Measurements from ENCODE around the gene COL18A1. TPM values are rescaled to one million over a fixed set of nuclear protein-coding genes. Genes with fewer than 3 reads are reported as not detected.

The COL18A1 gene
- polyA plus RNA-seq, 1 donor (not counting 4 experiments of a cell fraction or from before 2014, with no cell fraction given): 13.0 TPM

GRCh38 chr21:45505416-45506021, 100.6 kb downstream of the COL18A1 start:
- H3K9me3 ChIP-seq (ENCODE audit: control insufficient read depth, low read depth, low read length): no peaks in the 10 kb centered on the region
- TF ChIP-seq EZH2 (IDR thresholded peaks at IDR 0.05; ENCODE audit: low read length): no peak
- TF ChIP-seq CTCF (optimal IDR thresholded peaks at IDR 0.05 in 1 of 3, IDR thresholded peaks at IDR 0.05 in 1 of 3, conservative IDR thresholded peaks at IDR 0.05 in 1 of 3; ENCODE audit: extremely low read depth in 1 of 3, insufficient read depth in 2 of 3, low read length in 3 of 3): no peak
- no peaks in the 10 kb centered on the region for H3K4me1 ChIP-seq (ENCODE audit: control insufficient read depth, extremely low read depth, insufficient read depth, low read length)
- FAIRE-seq: no peak
- H3K79me2 ChIP-seq (ENCODE audit: control insufficient read depth, insufficient read depth, low read length): no peaks in the 10 kb centered on the region
- H3K36me3 ChIP-seq (ENCODE audit: control insufficient read depth in 2 of 2, extremely low read depth in 1 of 2, insufficient read depth in 2 of 2, low read length in 2 of 2): peaks cover 0 to 2% of the 10 kb centered on the region in 2 experiments
- no peak overlapping the region for H3K4me3 ChIP-seq (ENCODE audit: control insufficient read depth in 2 of 3, extremely low read depth in 1 of 3, insufficient read depth in 2 of 3, low read depth in 1 of 3, low read length in 3 of 3)
- no peak for DNase-seq (ENCODE audit: low read depth, low spot score)
- H3K9ac ChIP-seq (ENCODE audit: control insufficient read depth, extremely low read depth, insufficient read depth, low read length): no peak overlapping the region
- no peaks in the 10 kb centered on the region for H3K27me3 ChIP-seq (ENCODE audit: control insufficient read depth, extremely low read depth, insufficient read depth, low read length)
- H4K20me1 ChIP-seq (ENCODE audit: control insufficient read depth, extremely low read depth, insufficient read depth, low read length): no peaks in the 10 kb centered on the region
- H2AFZ ChIP-seq (ENCODE audit: control insufficient read depth, low read length): no peak overlapping the region
- no peak overlapping the region for H3K27ac ChIP-seq (ENCODE audit: control insufficient read depth, insufficient read depth, low read length)
- no peaks in the 10 kb centered on the region for H3K9me1 ChIP-seq (ENCODE audit: control insufficient read depth, extremely low read depth, insufficient read depth, low read length)
- dilution Hi-C loops (cut with MboI; ENCODE audit: extremely low pct_ligation_motif_present, low sequenced_read_pairs): no loop called here
- H3K4me2 ChIP-seq (ENCODE audit: control insufficient read depth, extremely low read depth, insufficient read depth, low read depth, low read length): no peak overlapping the region

- no peak overlapping the region for H3K9ac ChIP-seq (ENCODE audit: control insufficient read depth, extremely low read depth, insufficient read depth, low read length)
- no peak overlapping the region for H2AFZ ChIP-seq (ENCODE audit: control insufficient read depth, low read length)
- dilution Hi-C loops (cut with MboI; ENCODE audit: extremely low pct_ligation_motif_present, low sequenced_read_pairs): no loop called here
- H3K36me3 ChIP-seq (ENCODE audit: control insufficient read depth in 2 of 2, extremely low read depth in 1 of 2, insufficient read depth in 2 of 2, low read length in 2 of 2): peaks cover 0 to 5% of the 10 kb centered on the region in 2 experiments
- H3K9me1 ChIP-seq (ENCODE audit: control insufficient read depth, extremely low read depth, insufficient read depth, low read length): no peaks in the 10 kb centered on the region
- no peak for DNase-seq (ENCODE audit: low read depth, low spot score)
- TF ChIP-seq CTCF (optimal IDR thresholded peaks at IDR 0.05 in 1 of 3, IDR thresholded peaks at IDR 0.05 in 1 of 3, conservative IDR thresholded peaks at IDR 0.05 in 1 of 3; ENCODE audit: extremely low read depth in 1 of 3, insufficient read depth in 2 of 3, low read length in 3 of 3) (no peak), EZH2 (IDR thresholded peaks at IDR 0.05; ENCODE audit: low read length) (no peak)
- H3K9me3 ChIP-seq (ENCODE audit: control insufficient read depth, low read depth, low read length): no peaks in the 10 kb centered on the region
- no peaks in the 10 kb centered on the region for H3K27me3 ChIP-seq (ENCODE audit: control insufficient read depth, extremely low read depth, insufficient read depth, low read length)
- no peaks in the 10 kb centered on the region for H3K79me2 ChIP-seq (ENCODE audit: control insufficient read depth, insufficient read depth, low read length)
- FAIRE-seq: no peak
- no peaks in the 10 kb centered on the region for H3K4me1 ChIP-seq (ENCODE audit: control insufficient read depth, extremely low read depth, insufficient read depth, low read length)
- no peaks in the 10 kb centered on the region for H4K20me1 ChIP-seq (ENCODE audit: control insufficient read depth, extremely low read depth, insufficient read depth, low read length)
- no peak overlapping the region for H3K4me2 ChIP-seq (ENCODE audit: control insufficient read depth, extremely low read depth, insufficient read depth, low read depth, low read length)
- no peak overlapping the region for H3K27ac ChIP-seq (ENCODE audit: control insufficient read depth, insufficient read depth, low read length)
- H3K4me3 ChIP-seq (ENCODE audit: control insufficient read depth in 2 of 3, extremely low read depth in 1 of 3, insufficient read depth in 2 of 3, low read depth in 1 of 3, low read length in 3 of 3): no peak overlapping the region
Observed at GRCh38 chr21:45506241-45506817, 101.4 kb downstream of the COL18A1 start.

Data from keratinocyte (primary cell).